SK-N-SH treated with all-trans-retinoic acid at 6 μM for 48 hours (cell line): ENCODE measurements around the gene CACNA1C.

ENCODE experiments used
- ATAC-seq: fragments of 200-7000 bp; cut with Tn5 transposase; 3 replicates; pipeline ENCODE4 v1.9.1; 2020; ENCODE audit warnings: mild to moderate bottlenecking, moderate library complexity
- ARNTL ChIP-seq: fragments of 450-650 bp; formaldehyde crosslinking; IDR thresholded peaks from 2 replicates; pipeline ENCODE4 v1.5.0; 2020; ENCODE audit warnings: low read depth, mild to moderate bottlenecking, moderate library complexity, borderline replicate concordance
- ESRRG ChIP-seq: fragments of 250-450 bp; sonication (Bioruptor Pico); IDR thresholded peaks from 2 replicates; pipeline ENCODE4 v1.6.1; 2021; ENCODE audit warnings: mild to moderate bottlenecking
- GLIS3 ChIP-seq: fragments of 250-450 bp; sonication (Bioruptor Pico); IDR thresholded peaks from 2 replicates; pipeline ENCODE4 v1.5.0; 2020; ENCODE audit warnings: mild to moderate bottlenecking, moderate library complexity
- ISL1 ChIP-seq: fragments of 250-450 bp; sonication (Bioruptor Pico); IDR thresholded peaks from 2 replicates; pipeline ENCODE4 v2.1.2; 2022; ENCODE audit warnings: mild to moderate bottlenecking, moderate library complexity
- OSR1 ChIP-seq: fragments of 250-450 bp; sonication (Bioruptor Pico); IDR thresholded peaks from 2 replicates; pipeline ENCODE4 v1.8.0; 2022; ENCODE audit warnings: moderate library complexity, mild to moderate bottlenecking, inconsistent platforms
- PPARA ChIP-seq: fragments of 250-450 bp; sonication (Bioruptor Pico); IDR thresholded peaks from 2 replicates; pipeline ENCODE4 v1.5.0; 2020; ENCODE audit warnings: mild to moderate bottlenecking, borderline replicate concordance
- RARB ChIP-seq: fragments of 250-450 bp; sonication (Bioruptor Pico); IDR thresholded peaks from 2 replicates; pipeline ENCODE4 v1.8.0; 2021; ENCODE audit warnings: mild to moderate bottlenecking, moderate library complexity
- SNAI2 ChIP-seq: fragments of 250-450 bp; sonication (Bioruptor Pico); IDR thresholded peaks from 2 replicates; pipeline ENCODE4 v1.5.0; 2020; ENCODE audit warnings: mild to moderate bottlenecking, moderate library complexity
- TCF4 ChIP-seq: fragments of 250-450 bp; sonication (Bioruptor Pico); IDR thresholded peaks from 2 replicates; pipeline ENCODE4 v1.8.0; 2021; ENCODE audit warnings: mild to moderate bottlenecking, moderate library complexity, borderline replicate concordance
- TOX ChIP-seq: fragments of 250-450 bp; sonication (Bioruptor Pico); IDR thresholded peaks from 2 replicates; pipeline ENCODE4 v1.8.0; 2021; ENCODE audit warnings: mild to moderate bottlenecking, moderate library complexity, borderline replicate concordance
- ZFP3 ChIP-seq: fragments of 250-450 bp; sonication (Bioruptor Pico); IDR thresholded peaks from 2 replicates; pipeline ENCODE4 v1.5.0; 2020; ENCODE audit warnings: mild to moderate bottlenecking, moderate library complexity
- ZFP30 ChIP-seq: fragments of 450-650 bp; formaldehyde crosslinking; IDR thresholded peaks from 2 replicates; pipeline ENCODE4 v1.5.0; 2022; ENCODE audit warnings: mild to moderate bottlenecking, moderate library complexity
- ZNF565 ChIP-seq: fragments of 450-650 bp; formaldehyde crosslinking; conservative IDR thresholded peaks from 2 replicates; pipeline ENCODE4 v1.5.0; 2020; ENCODE audit warnings: low read depth, mild to moderate bottlenecking, moderate library complexity
- ZNF70 ChIP-seq: fragments of 450-650 bp; formaldehyde crosslinking; IDR thresholded peaks from 2 replicates; pipeline ENCODE4 v1.5.0; 2020; ENCODE audit warnings: mild to moderate bottlenecking, moderate library complexity
- ZNF8 ChIP-seq: fragments of 450-650 bp; formaldehyde crosslinking; IDR thresholded peaks from 2 replicates; pipeline ENCODE4 v1.5.0; 2020; ENCODE audit warnings: mild to moderate bottlenecking, moderate library complexity
- TF ChIP-seq, protein P1 (sequence below): fragments of 250-450 bp; sonication (Bioruptor Pico); IDR thresholded peaks from 2 replicates; pipeline ENCODE4 v1.8.0; 2020; ENCODE audit warnings: mild to moderate bottlenecking, moderate library complexity, borderline replicate concordance
- TF ChIP-seq, protein P2 (sequence below): fragments of 250-450 bp; sonication (Bioruptor Pico); IDR thresholded peaks from 2 replicates; pipeline ENCODE4 v1.5.0; 2020; ENCODE audit warnings: mild to moderate bottlenecking, moderate library complexity
- TF ChIP-seq, protein P3 (sequence below): fragments of 250-450 bp; sonication (Bioruptor Pico); IDR thresholded peaks from 2 replicates; pipeline ENCODE4 v1.5.1; 2020; ENCODE audit warnings: low read depth, mild to moderate bottlenecking, moderate library complexity
- TF ChIP-seq, protein P4 (sequence below): fragments of 250-450 bp; sonication (Bioruptor Pico); IDR thresholded peaks from 2 replicates; pipeline ENCODE4 v1.5.1; 2021; ENCODE audit warnings: mild to moderate bottlenecking, moderate library complexity

CACNA1C gene

DNA sequence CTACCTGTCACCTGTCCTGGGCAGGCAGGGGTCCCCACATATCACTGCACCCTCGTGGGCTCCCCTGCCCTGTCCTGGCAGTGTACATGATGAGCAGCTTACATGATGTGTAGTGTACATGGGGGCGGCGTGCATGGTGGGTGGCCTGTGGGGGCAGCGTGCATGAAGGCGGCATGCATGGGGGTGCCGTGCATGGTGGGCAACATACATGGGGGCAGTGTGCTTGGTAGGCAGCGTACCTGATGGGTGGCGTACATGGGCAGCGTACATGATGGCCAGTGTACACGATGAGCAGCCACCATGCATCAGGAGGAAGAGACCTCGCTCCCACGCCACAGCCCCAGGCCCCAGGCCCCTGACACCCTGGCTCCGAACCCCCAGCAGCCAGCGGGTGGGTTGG lies 266.3 kb downstream of the CACNA1C start:
- TF ChIP-seq, protein P1, sequence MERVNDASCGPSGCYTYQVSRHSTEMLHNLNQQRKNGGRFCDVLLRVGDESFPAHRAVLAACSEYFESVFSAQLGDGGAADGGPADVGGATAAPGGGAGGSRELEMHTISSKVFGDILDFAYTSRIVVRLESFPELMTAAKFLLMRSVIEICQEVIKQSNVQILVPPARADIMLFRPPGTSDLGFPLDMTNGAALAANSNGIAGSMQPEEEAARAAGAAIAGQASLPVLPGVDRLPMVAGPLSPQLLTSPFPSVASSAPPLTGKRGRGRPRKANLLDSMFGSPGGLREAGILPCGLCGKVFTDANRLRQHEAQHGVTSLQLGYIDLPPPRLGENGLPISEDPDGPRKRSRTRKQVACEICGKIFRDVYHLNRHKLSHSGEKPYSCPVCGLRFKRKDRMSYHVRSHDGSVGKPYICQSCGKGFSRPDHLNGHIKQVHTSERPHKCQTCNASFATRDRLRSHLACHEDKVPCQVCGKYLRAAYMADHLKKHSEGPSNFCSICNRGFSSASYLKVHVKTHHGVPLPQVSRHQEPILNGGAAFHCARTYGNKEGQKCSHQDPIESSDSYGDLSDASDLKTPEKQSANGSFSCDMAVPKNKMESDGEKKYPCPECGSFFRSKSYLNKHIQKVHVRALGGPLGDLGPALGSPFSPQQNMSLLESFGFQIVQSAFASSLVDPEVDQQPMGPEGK: no peak
- TF ChIP-seq ZNF8 (CRISPR knock-in tag): no peak
- TF ChIP-seq, protein P2, sequence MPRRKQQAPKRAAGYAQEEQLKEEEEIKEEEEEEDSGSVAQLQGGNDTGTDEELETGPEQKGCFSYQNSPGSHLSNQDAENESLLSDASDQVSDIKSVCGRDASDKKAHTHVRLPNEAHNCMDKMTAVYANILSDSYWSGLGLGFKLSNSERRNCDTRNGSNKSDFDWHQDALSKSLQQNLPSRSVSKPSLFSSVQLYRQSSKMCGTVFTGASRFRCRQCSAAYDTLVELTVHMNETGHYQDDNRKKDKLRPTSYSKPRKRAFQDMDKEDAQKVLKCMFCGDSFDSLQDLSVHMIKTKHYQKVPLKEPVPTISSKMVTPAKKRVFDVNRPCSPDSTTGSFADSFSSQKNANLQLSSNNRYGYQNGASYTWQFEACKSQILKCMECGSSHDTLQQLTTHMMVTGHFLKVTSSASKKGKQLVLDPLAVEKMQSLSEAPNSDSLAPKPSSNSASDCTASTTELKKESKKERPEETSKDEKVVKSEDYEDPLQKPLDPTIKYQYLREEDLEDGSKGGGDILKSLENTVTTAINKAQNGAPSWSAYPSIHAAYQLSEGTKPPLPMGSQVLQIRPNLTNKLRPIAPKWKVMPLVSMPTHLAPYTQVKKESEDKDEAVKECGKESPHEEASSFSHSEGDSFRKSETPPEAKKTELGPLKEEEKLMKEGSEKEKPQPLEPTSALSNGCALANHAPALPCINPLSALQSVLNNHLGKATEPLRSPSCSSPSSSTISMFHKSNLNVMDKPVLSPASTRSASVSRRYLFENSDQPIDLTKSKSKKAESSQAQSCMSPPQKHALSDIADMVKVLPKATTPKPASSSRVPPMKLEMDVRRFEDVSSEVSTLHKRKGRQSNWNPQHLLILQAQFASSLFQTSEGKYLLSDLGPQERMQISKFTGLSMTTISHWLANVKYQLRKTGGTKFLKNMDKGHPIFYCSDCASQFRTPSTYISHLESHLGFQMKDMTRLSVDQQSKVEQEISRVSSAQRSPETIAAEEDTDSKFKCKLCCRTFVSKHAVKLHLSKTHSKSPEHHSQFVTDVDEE (CRISPR knock-in tag): no peak
- TF ChIP-seq GLIS3 (CRISPR knock-in tag): no peak
- no peak for TF ChIP-seq SNAI2 (CRISPR knock-in tag)
- no peak for TF ChIP-seq PPARA (CRISPR knock-in tag)
- TF ChIP-seq ZNF565 (CRISPR knock-in tag): no peak
- TF ChIP-seq, protein P3, sequence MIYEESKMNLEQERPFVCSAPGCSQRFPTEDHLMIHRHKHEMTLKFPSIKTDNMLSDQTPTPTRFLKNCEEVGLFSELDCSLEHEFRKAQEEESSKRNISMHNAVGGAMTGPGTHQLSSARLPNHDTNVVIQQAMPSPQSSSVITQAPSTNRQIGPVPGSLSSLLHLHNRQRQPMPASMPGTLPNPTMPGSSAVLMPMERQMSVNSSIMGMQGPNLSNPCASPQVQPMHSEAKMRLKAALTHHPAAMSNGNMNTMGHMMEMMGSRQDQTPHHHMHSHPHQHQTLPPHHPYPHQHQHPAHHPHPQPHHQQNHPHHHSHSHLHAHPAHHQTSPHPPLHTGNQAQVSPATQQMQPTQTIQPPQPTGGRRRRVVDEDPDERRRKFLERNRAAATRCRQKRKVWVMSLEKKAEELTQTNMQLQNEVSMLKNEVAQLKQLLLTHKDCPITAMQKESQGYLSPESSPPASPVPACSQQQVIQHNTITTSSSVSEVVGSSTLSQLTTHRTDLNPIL (CRISPR knock-in tag): no peak
- TF ChIP-seq ZFP3 (CRISPR knock-in tag): no peak
- TF ChIP-seq OSR1: no peak
- no peak for TF ChIP-seq RARB (CRISPR knock-in tag)
- no peak for TF ChIP-seq ZFP30 (CRISPR knock-in tag)
- no peak for TF ChIP-seq ZNF70 (CRISPR knock-in tag)
- no peak for TF ChIP-seq TOX (CRISPR knock-in tag)
- ATAC-seq: no peak; the same call in 2 of the 3 replicates

DNA sequence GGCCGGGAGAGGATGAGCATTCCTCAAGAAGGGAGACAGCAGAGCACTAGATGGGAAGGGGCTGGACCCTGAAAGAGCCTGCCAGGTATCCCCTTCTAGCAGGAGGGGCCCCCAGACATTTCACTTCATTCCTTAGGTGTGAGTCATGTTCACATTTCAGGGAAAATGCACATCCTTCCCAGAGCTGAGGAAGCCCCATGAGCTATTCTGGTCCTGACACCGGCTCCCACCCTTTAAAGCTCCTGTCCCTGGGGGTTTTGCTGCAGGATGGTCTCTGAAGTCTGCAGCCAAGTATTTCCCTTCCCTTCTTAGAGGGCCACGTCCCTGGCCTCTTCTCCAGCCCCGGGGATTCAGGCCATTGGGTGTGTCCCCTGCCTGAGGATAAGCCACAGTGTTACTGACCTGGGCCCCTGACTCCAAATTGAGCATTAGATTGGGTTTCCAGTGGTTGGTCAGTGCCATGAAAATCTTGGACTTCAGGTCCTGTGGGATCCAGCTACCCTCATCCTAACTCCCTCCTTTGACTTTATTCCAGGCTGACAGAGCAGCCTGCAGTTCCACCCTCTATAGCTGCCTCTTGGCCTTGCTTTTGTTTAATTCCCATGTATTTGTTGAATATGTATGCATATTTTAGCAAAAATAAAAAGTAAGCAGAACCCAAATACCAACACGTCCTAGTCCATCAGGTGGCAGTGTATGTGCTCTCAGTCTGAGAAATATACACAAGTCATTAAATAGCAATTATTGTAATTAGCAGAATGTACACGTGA lies 267.1 kb downstream of the CACNA1C start:
- TF ChIP-seq, protein P1: no peak
- TF ChIP-seq, protein P4, sequence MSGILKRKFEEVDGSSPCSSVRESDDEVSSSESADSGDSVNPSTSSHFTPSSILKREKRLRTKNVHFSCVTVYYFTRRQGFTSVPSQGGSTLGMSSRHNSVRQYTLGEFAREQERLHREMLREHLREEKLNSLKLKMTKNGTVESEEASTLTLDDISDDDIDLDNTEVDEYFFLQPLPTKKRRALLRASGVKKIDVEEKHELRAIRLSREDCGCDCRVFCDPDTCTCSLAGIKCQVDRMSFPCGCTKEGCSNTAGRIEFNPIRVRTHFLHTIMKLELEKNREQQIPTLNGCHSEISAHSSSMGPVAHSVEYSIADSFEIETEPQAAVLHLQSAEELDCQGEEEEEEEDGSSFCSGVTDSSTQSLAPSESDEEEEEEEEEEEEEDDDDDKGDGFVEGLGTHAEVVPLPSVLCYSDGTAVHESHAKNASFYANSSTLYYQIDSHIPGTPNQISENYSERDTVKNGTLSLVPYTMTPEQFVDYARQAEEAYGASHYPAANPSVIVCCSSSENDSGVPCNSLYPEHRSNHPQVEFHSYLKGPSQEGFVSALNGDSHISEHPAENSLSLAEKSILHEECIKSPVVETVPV: no peak
- TF ChIP-seq TOX (CRISPR knock-in tag): no peak
- no peak for TF ChIP-seq ESRRG (CRISPR knock-in tag)
- no peak for TF ChIP-seq TCF4
- no peak for TF ChIP-seq ZFP30 (CRISPR knock-in tag)
- TF ChIP-seq SNAI2 (CRISPR knock-in tag): no peak
- no peak for TF ChIP-seq OSR1
- TF ChIP-seq ISL1 (CRISPR knock-in tag): no peak
- TF ChIP-seq ZFP3 (CRISPR knock-in tag): no peak
- no peak for TF ChIP-seq ARNTL (CRISPR knock-in tag)
- peak; percentile 75 for ATAC-seq

DNA sequence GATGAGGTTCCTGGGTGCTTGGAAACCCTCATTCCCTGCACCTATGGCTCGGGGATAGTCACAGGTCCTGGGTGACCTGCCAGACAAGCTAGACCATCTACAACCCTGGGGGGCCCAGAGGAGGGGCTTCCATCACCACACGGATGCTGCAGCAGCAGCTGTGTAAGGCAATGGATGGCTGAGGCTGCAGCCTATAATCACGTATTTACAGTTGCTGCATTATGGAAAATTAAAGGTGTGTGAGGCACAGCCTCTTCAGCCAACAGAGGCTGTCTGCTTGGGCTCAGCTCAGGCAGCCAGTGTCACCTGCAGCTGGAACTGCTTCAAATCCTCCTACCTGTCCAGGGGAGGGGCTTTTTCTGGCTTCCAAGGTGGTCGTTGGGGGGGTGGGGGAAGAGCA lies 268.1 kb downstream of the CACNA1C start:
- TF ChIP-seq, protein P4: no peak
- TF ChIP-seq TCF4 (no peak), RARB (CRISPR knock-in tag) (no peak), ISL1 (CRISPR knock-in tag) (no peak), PPARA (CRISPR knock-in tag) (no peak)
- no peak for ATAC-seq
